Measurements from ENCODE around the gene OTOGL.

Gene OTOGL, protein sequence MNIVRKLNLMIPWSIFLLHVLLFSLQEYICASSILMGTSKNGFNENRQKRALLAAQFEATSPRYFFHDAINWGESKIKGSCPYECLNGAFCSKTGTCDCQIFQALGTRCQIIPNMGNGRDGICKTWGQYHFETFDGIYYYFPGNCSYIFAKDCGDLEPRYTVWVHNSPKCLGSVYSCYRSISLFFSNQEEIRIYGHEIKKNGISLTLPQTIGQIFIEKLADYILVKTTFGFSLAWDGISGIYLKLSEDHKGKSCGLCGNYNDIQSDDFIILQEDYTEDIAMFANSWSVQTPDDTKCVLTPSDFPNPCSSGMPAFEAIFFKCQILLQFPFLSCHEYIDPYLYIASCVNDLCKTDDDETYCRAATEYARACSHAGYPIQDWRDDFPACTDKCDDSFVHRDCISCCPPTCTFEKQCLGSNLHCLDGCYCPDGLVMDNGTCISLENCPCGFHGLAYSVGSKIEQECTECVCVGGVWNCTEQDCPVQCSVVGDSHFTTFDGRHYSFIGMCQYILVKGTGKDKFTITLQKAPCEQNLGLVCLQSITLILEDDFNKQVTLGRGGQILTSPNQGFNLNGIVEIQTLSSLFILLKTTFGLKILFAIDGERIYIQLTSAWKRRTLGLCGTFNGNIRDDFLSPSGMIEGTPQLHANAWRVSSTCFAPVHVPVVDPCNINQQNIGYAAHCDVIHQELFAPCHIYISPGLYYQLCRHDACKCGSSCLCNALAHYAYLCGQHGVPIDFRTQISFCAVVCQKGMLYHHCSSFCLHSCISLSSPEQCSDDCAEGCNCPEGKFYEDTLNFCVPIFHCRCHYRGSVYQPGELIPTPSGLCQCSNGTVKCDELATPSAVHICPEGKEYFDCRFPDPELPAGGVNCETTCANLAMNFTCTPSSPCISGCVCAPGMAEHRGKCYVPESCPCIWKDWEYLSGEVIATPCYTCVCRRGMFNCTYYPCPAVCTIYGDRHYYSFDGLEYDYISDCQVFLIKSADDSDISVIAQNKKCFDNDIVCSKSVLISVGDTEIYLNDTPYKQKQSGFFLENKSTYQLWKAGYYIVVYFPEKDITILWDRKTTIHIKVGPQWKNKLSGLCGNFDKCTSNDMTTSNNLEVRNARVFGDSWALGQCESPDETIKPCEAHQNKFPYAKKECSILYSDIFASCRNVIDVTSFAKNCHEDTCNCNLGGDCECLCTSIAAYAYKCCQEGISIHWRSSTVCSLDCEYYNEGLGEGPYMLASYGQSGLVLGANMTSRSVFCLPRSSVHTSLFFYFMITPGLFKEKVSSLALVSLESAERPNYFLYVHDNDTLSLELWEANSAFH (N-terminal part only)

GRCh38 chr12:80099259-80099658 lies at the start of gene OTOGL:
Gene OTOGL (plus strand): TSS chr12:80099537. CDS start chr12:80209432, 109,895 bp downstream.
- Mint-ChIP-seq H3K9me3 (peaks cover 2% of the 10 kb centered on the region), H3K27ac (no peak within 1 kb of the TSS), H3K4me1 (peaks cover 2% of the 10 kb centered on the region), H3K27me3 (peaks cover 3% of the 10 kb centered on the region), H3K36me3 (no peaks in the 10 kb centered on the region), H3K4me3 (no peak within 1 kb of the TSS)
- DNase-seq (ENCODE audit: low spot score in 2 of 2), result no peak
- ATAC-seq (ENCODE audit: low read depth), result no peak

GRCh38 chr12:80050236-80050635 lies 49.1 kb upstream of the OTOGL start:
- Mint-ChIP-seq H3K36me3 (no peaks in the 10 kb centered on the region), H3K27ac (no peak overlapping the region), H3K4me1 (peaks cover 4% of the 10 kb centered on the region), H3K9me3 (no peaks in the 10 kb centered on the region), H3K4me3 (no peak overlapping the region), H3K27me3 (peaks cover 13% of the 10 kb centered on the region)
- DNase-seq (ENCODE audit: low spot score in 2 of 2), result no peak
- no peak for ATAC-seq (ENCODE audit: low read depth)

- H3K9me3 Mint-ChIP-seq, result no peaks in the 10 kb centered on the region
- peaks cover 12% of the 10 kb centered on the region for H3K27me3 Mint-ChIP-seq
- H3K27ac Mint-ChIP-seq, result no peak overlapping the region
- no peak overlapping the region for H3K4me3 Mint-ChIP-seq
- DNase-seq (ENCODE audit: low spot score in 2 of 2), result no peak
- no peak for ATAC-seq (ENCODE audit: low read depth)
- no peaks in the 10 kb centered on the region for H3K36me3 Mint-ChIP-seq
- H3K4me1 Mint-ChIP-seq, result peaks cover 4% of the 10 kb centered on the region
These were observed 46.1 kb upstream of the OTOGL start for GRCh38 chr12:80053051-80053790.

GRCh38 chr12:80056232-80056631 lies 43.1 kb upstream of the OTOGL start:
- Mint-ChIP-seq H3K4me3 (no peak overlapping the region), H3K27me3 (peaks cover 4% of the 10 kb centered on the region), H3K27ac (no peak overlapping the region), H3K9me3 (no peaks in the 10 kb centered on the region), H3K36me3 (no peaks in the 10 kb centered on the region), H3K4me1 (peaks cover 4% of the 10 kb centered on the region)
- ATAC-seq (ENCODE audit: low read depth) (no peak), DNase-seq (ENCODE audit: low spot score in 2 of 2) (no peak)

GRCh38 chr12:80056845-80057244 lies 42.5 kb upstream of the OTOGL start:
- ATAC-seq (ENCODE audit: low read depth) (no peak), DNase-seq (ENCODE audit: low spot score in 2 of 2) (no peak)
- no peaks in the 10 kb centered on the region for H3K9me3 Mint-ChIP-seq
- H3K4me3 Mint-ChIP-seq, result no peak overlapping the region
- peaks cover 2% of the 10 kb centered on the region for H3K4me1 Mint-ChIP-seq
- no peak overlapping the region for H3K27ac Mint-ChIP-seq
- no peaks in the 10 kb centered on the region for H3K36me3 Mint-ChIP-seq
- peaks cover 2% of the 10 kb centered on the region for H3K27me3 Mint-ChIP-seq

GRCh38 chr12:80058586-80058985 lies 40.8 kb upstream of the OTOGL start:
- Mint-ChIP-seq H3K9me3 (no peaks in the 10 kb centered on the region), H3K27ac (no peak overlapping the region), H3K27me3 (peaks cover 7% of the 10 kb centered on the region), H3K36me3 (no peaks in the 10 kb centered on the region), H3K4me3 (no peak overlapping the region), H3K4me1 (no peaks in the 10 kb centered on the region)
- DNase-seq (ENCODE audit: low spot score in 2 of 2) (no peak), ATAC-seq (ENCODE audit: low read depth) (no peak)

- no peak overlapping the region for H3K27ac Mint-ChIP-seq
- DNase-seq (ENCODE audit: low spot score in 2 of 2) (no peak), ATAC-seq (ENCODE audit: low read depth) (no peak)
- H3K4me3 Mint-ChIP-seq, result no peak overlapping the region
- no peaks in the 10 kb centered on the region for H3K9me3 Mint-ChIP-seq
- H3K36me3 Mint-ChIP-seq, result no peaks in the 10 kb centered on the region
- H3K4me1 Mint-ChIP-seq, result no peaks in the 10 kb centered on the region
- peaks cover 9% of the 10 kb centered on the region for H3K27me3 Mint-ChIP-seq
These were observed 40.2 kb upstream of the OTOGL start for GRCh38 chr12:80059102-80059501.

GRCh38 chr12:80059875-80060274 lies 39.5 kb upstream of the OTOGL start:
- ATAC-seq (ENCODE audit: low read depth) (no peak), DNase-seq (ENCODE audit: low spot score in 2 of 2) (no peak)
- Mint-ChIP-seq H3K27me3 (peaks cover 10% of the 10 kb centered on the region), H3K9me3 (no peaks in the 10 kb centered on the region), H3K27ac (no peak overlapping the region), H3K4me3 (no peak overlapping the region), H3K36me3 (no peaks in the 10 kb centered on the region), H3K4me1 (no peaks in the 10 kb centered on the region)

DNA sequence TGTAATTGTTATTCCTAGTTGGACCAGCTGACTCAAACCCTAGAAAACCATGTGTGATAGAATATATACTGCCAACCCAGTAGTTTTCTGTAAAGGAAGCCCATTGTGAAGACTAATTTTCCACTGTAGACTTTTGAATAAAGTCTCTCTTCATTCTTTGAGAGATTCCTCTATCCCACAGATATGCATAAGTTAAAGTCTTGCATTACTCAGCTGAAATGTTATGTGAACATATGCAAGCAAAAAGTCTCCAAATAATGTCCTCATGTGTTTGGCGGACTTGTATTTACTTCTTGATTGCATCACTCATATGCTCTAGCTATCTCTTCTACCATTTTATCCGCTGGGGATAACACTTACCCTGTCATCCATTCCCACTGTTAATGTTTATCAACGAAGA lies 35.1 kb upstream of the OTOGL start:
- Mint-ChIP-seq H3K36me3 (no peaks in the 10 kb centered on the region), H3K27me3 (peaks cover 10% of the 10 kb centered on the region), H3K27ac (no peak overlapping the region), H3K9me3 (no peaks in the 10 kb centered on the region), H3K4me1 (no peaks in the 10 kb centered on the region), H3K4me3 (no peak overlapping the region)
- ATAC-seq (ENCODE audit: low read depth), result no peak
- no peak for DNase-seq (ENCODE audit: low spot score in 2 of 2)

DNA sequence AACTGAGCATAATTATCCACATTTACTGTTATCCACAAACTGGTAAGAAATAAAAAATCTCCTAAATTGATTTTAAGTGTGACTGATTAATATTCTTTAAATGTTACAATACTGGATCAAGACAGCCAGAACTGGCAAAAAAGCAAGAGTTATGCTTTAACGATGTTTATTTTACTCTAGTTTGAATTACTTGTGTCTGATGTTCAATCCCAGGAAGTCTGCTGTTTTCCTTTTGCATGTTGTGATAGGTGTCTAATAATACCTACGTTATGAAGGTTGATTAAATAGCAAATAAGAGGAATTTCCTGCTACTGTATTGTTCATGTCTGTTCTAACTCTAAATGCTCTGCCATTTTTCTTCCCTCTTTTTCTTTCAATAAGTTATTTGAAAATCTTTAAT lies 34.4 kb upstream of the OTOGL start:
- Mint-ChIP-seq H3K9me3 (no peaks in the 10 kb centered on the region), H3K36me3 (no peaks in the 10 kb centered on the region), H3K27ac (no peak overlapping the region), H3K4me1 (no peaks in the 10 kb centered on the region), H3K4me3 (no peak overlapping the region), H3K27me3 (peaks cover 10% of the 10 kb centered on the region)
- ATAC-seq (ENCODE audit: low read depth), result no peak
- no peak for DNase-seq (ENCODE audit: low spot score in 2 of 2)

- ATAC-seq (ENCODE audit: low read depth) (no peak), DNase-seq (ENCODE audit: low spot score in 2 of 2) (no peak)
- Mint-ChIP-seq H3K4me3 (no peak overlapping the region), H3K27me3 (peaks cover 3% of the 10 kb centered on the region), H3K36me3 (no peaks in the 10 kb centered on the region), H3K27ac (no peak overlapping the region), H3K4me1 (no peaks in the 10 kb centered on the region), H3K9me3 (no peaks in the 10 kb centered on the region)
These were observed 31.2 kb upstream of the OTOGL start for GRCh38 chr12:80068173-80068572.

- ATAC-seq (ENCODE audit: low read depth) (peak; percentile 97), DNase-seq (ENCODE audit: low spot score in 2 of 2) (peak; percentile 20 to 37)
- H3K27ac Mint-ChIP-seq, result peak overlapping the region; percentile 42
- peak overlapping the region; percentile 59 for H3K4me3 Mint-ChIP-seq
- peaks cover 24% of the 10 kb centered on the region for H3K4me1 Mint-ChIP-seq
- H3K9me3 Mint-ChIP-seq, result peaks cover 28% of the 10 kb centered on the region
- peaks cover 16% of the 10 kb centered on the region for H3K27me3 Mint-ChIP-seq
- H3K36me3 Mint-ChIP-seq, result peaks cover 26% of the 10 kb centered on the region
These were observed 15.3 kb upstream of the OTOGL start for GRCh38 chr12:80083892-80084614.

DNA sequence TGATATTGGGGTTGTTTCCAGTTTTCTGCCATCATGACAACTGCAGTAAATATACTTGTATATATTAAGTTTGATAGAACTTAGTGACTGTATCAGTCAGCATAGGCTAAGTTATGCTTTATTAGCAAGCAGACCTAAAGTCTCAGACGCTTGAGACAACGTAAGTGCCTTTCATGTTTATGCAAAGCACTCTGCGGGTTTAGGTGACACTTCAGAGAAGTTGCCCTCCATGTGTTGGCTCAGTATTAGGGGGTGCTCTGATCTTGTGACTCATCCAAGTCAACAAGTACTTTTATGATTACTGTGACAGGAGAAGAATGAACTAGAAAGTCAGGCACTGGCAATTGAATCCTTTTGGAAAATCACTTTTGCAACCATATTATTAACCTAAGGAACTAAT lies 13.3 kb upstream of the OTOGL start:
- Mint-ChIP-seq H3K27ac (no peak overlapping the region), H3K9me3 (peaks cover 23% of the 10 kb centered on the region), H3K36me3 (peaks cover 22% of the 10 kb centered on the region), H3K4me1 (peaks cover 24% of the 10 kb centered on the region), H3K27me3 (peaks cover 16% of the 10 kb centered on the region), H3K4me3 (no peak overlapping the region)
- DNase-seq (ENCODE audit: low spot score in 2 of 2) (no peak), ATAC-seq (ENCODE audit: low read depth) (peak; percentile 33)
